Left renal pelvis (tissue), 4 donors: ENCODE data around the gene HSPA4L. TPM values are rescaled to one million over a fixed set of nuclear protein-coding genes. Genes with fewer than 3 reads are reported as not detected.

Source experiments
- DNase-seq, 4 donors: peaks; one replicate each; pipeline ENCODE4 v3.0.0-alpha.2; 2013; ENCODE audit warnings: low read depth in 4 of 4, low spot score in 3 of 4
- polyA plus RNA-seq, 4 donors: library from polyadenylated mRNA; unstranded; fragments of 120-200 nt; gene quantifications; one replicate each; pipeline ENCODE4 v1.2.1, GENCODE V29; 2013; ENCODE audit not compliant: insufficient read length in 4 of 4

Gene HSPA4L
- polyA plus RNA-seq, 4 donors = 5.4 to 12.7 (median 8.7) TPM

- peak; percentile 12 to 39 (median 38) for DNase-seq
Measured at GRCh38 chr4:127783026-127783769, 1.1 kb downstream of the HSPA4L start.

- no peak for DNase-seq
Measured at GRCh38 chr4:127783955-127784770, 2.0 kb downstream of the HSPA4L start.

GRCh38 chr4:127788517-127788916, 6.4 kb downstream of the HSPA4L start:
- DNase-seq = no peak

- no peak for DNase-seq
Measured at GRCh38 chr4:127791391-127791790, 9.3 kb downstream of the HSPA4L start.

GRCh38 chr4:127793528-127793927, 11.4 kb downstream of the HSPA4L start:
- DNase-seq = no peak

- DNase-seq = no peak
Measured at GRCh38 chr4:127799711-127800110, 17.6 kb downstream of the HSPA4L start.

GRCh38 chr4:127809173-127809800, 27.2 kb downstream of the HSPA4L start:
- DNase-seq = no peak

GRCh38 chr4:127810551-127810950, 28.4 kb downstream of the HSPA4L start:
- DNase-seq = no peak

- DNase-seq = no peak
Measured at GRCh38 chr4:127822430-127822829, 40.3 kb downstream of the HSPA4L start.

- DNase-seq = no peak
Measured at GRCh38 chr4:127828121-127828520, 46.0 kb downstream of the HSPA4L start.

- DNase-seq = no peak
Measured at GRCh38 chr4:127829014-127829413, 46.9 kb downstream of the HSPA4L start.

- no peak for DNase-seq
Measured at GRCh38 chr4:127832585-127832984, 50.5 kb downstream of the HSPA4L start.

- DNase-seq = no peak
Measured at GRCh38 chr4:127843704-127844600, 61.8 kb downstream of the HSPA4L start.

- DNase-seq = no peak
Measured at GRCh38 chr4:127844601-127845116, 62.5 kb downstream of the HSPA4L start.

GRCh38 chr4:127846061-127846460, 63.9 kb downstream of the HSPA4L start:
- DNase-seq = no peak

GRCh38 chr4:127846765-127847164, 64.6 kb downstream of the HSPA4L start:
- no peak for DNase-seq

- DNase-seq = no peak
Measured at GRCh38 chr4:127849505-127850234, 67.5 kb downstream of the HSPA4L start.

- DNase-seq = no peak
Measured at GRCh38 chr4:127852661-127853060, 70.5 kb downstream of the HSPA4L start.

GRCh38 chr4:127856196-127856812, 74.2 kb downstream of the HSPA4L start:
- DNase-seq = no peak
